ENCODE data around the gene TRIM24. TPM values are rescaled to one million over a fixed set of nuclear protein-coding genes. Genes with fewer than 3 reads are reported as not detected.
"Not testable (repeated sequence)": the region's sequence is repeated elsewhere in the genome, so short reads cannot be mapped to it uniquely, and the experiment has no call there.

Gene TRIM24
- total RNA-seq, 1 donor from 2014 or later = 104 TPM

DNA sequence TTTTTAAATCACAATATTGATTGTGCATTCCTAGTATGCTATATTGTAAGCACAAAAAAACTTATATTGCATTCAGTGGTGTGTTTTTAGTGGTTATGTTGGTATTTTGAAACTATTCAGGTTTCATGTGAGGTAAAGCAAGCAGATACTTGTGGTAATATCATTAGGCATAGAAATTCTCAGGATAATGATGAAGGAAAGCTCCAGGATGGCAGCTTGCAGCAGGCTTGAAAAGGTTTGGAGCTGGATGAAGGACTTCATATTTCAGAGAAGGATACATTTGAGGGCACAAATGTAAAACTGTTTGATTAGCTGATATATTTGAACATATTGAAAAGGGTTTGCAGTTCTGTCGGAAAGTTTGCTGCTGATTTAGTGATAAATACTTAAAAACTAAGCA, 17.5 kb downstream of the TRIM24 start:
- TF ChIP-seq, protein P1, sequence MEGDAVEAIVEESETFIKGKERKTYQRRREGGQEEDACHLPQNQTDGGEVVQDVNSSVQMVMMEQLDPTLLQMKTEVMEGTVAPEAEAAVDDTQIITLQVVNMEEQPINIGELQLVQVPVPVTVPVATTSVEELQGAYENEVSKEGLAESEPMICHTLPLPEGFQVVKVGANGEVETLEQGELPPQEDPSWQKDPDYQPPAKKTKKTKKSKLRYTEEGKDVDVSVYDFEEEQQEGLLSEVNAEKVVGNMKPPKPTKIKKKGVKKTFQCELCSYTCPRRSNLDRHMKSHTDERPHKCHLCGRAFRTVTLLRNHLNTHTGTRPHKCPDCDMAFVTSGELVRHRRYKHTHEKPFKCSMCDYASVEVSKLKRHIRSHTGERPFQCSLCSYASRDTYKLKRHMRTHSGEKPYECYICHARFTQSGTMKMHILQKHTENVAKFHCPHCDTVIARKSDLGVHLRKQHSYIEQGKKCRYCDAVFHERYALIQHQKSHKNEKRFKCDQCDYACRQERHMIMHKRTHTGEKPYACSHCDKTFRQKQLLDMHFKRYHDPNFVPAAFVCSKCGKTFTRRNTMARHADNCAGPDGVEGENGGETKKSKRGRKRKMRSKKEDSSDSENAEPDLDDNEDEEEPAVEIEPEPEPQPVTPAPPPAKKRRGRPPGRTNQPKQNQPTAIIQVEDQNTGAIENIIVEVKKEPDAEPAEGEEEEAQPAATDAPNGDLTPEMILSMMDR (IDR thresholded peaks at IDR 0.05; ENCODE audit: unreplicated experiment) = no peak
- peaks cover 25% of the 10 kb centered on the region for H3K4me1 Mint-ChIP-seq (ENCODE audit: unreplicated experiment)
- H3K27ac Mint-ChIP-seq (ENCODE audit: unreplicated experiment) = no peak overlapping the region
- no peak overlapping the region for H3K4me3 Mint-ChIP-seq (ENCODE audit: unreplicated experiment)
- no peaks in the 10 kb centered on the region for H3K9me3 Mint-ChIP-seq (ENCODE audit: unreplicated experiment)
- DNase-seq (ENCODE audit: low spot score) = no peak
- no peaks in the 10 kb centered on the region for H3K27me3 Mint-ChIP-seq (ENCODE audit: unreplicated experiment)
- peaks cover 5% of the 10 kb centered on the region for H3K36me3 Mint-ChIP-seq (ENCODE audit: low read depth, unreplicated experiment)

GRCh38 chr7:138478499-138478908, 18.4 kb downstream of the TRIM24 start:
- Mint-ChIP-seq H3K4me1 (ENCODE audit: unreplicated experiment) (peaks cover 27% of the 10 kb centered on the region), H3K4me3 (ENCODE audit: unreplicated experiment) (no peak overlapping the region), H3K27ac (ENCODE audit: unreplicated experiment) (no peak overlapping the region), H3K27me3 (ENCODE audit: unreplicated experiment) (no peaks in the 10 kb centered on the region), H3K9me3 (ENCODE audit: unreplicated experiment) (no peaks in the 10 kb centered on the region), H3K36me3 (ENCODE audit: low read depth, unreplicated experiment) (peaks cover 9% of the 10 kb centered on the region)
- TF ChIP-seq, protein P1 (IDR thresholded peaks at IDR 0.05; ENCODE audit: unreplicated experiment) = no peak
- DNase-seq (ENCODE audit: low spot score) = no peak

DNA sequence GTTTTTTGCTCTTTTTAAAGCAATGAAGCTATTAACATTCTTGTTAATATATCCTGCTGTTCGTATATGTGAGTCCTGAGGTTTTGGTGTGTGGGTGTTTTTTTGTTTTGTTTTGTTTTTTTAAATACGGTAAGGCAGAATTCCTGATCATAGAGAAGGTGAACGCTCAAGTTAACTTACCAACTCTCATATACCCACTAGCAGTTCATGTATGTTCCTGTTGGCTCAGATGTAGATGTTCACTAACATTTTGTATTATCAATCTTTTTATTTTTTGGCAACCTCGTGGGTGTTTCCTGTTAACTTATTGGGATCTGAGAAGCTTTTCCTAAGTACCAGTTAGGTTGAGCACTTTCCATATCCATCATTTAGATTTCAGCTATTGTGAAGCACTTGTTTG, 20.5 kb downstream of the TRIM24 start:
- peak overlapping the region; percentile 42 for H3K27ac Mint-ChIP-seq (ENCODE audit: unreplicated experiment)
- TF ChIP-seq, protein P1 (IDR thresholded peaks at IDR 0.05; ENCODE audit: unreplicated experiment) = no peak
- peaks cover 19% of the 10 kb centered on the region for H3K4me1 Mint-ChIP-seq (ENCODE audit: unreplicated experiment)
- H3K36me3 Mint-ChIP-seq (ENCODE audit: low read depth, unreplicated experiment) = peaks cover 10% of the 10 kb centered on the region
- H3K9me3 Mint-ChIP-seq (ENCODE audit: unreplicated experiment) = no peaks in the 10 kb centered on the region
- H3K4me3 Mint-ChIP-seq (ENCODE audit: unreplicated experiment) = no peak overlapping the region
- no peak for DNase-seq (ENCODE audit: low spot score)
- no peaks in the 10 kb centered on the region for H3K27me3 Mint-ChIP-seq (ENCODE audit: unreplicated experiment)

- TF ChIP-seq, protein P1 (IDR thresholded peaks at IDR 0.05; ENCODE audit: unreplicated experiment) = no peak
- H3K27me3 Mint-ChIP-seq (ENCODE audit: unreplicated experiment) = no peaks in the 10 kb centered on the region
- DNase-seq (ENCODE audit: low spot score) = no peak
- H3K4me3 Mint-ChIP-seq (ENCODE audit: unreplicated experiment) = no peak overlapping the region
- H3K4me1 Mint-ChIP-seq (ENCODE audit: unreplicated experiment) = peaks cover 22% of the 10 kb centered on the region
- H3K27ac Mint-ChIP-seq (ENCODE audit: unreplicated experiment) = peak overlapping the region; percentile 42
- no peaks in the 10 kb centered on the region for H3K9me3 Mint-ChIP-seq (ENCODE audit: unreplicated experiment)
- H3K36me3 Mint-ChIP-seq (ENCODE audit: low read depth, unreplicated experiment) = peaks cover 10% of the 10 kb centered on the region
These were observed 21.7 kb downstream of the TRIM24 start for GRCh38 chr7:138481447-138482380.

DNA sequence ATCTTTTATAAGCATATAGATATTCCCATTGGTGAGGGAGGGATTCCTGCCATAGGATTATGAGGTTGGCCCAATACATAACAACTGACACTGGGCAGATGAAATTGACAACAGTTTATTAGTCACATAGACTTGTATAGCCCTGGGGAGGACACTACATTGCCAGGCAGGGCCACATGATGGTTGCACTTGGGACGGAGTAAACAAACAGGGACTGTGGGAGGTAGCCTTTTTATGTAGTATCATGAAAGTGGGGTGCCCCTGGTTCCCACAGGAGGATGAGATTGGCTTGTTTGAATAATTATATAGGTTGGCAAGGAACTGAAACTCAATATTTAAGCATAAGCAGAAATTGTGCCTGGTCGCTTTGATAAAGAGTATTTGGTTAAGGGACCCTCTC, 23.5 kb downstream of the TRIM24 start:
- Mint-ChIP-seq H3K27ac (ENCODE audit: unreplicated experiment) (no peak overlapping the region), H3K27me3 (ENCODE audit: unreplicated experiment) (no peaks in the 10 kb centered on the region), H3K4me1 (ENCODE audit: unreplicated experiment) (peaks cover 36% of the 10 kb centered on the region), H3K9me3 (ENCODE audit: unreplicated experiment) (no peaks in the 10 kb centered on the region), H3K36me3 (ENCODE audit: low read depth, unreplicated experiment) (peaks cover 11% of the 10 kb centered on the region), H3K4me3 (ENCODE audit: unreplicated experiment) (no peak overlapping the region)
- TF ChIP-seq, protein P1 (IDR thresholded peaks at IDR 0.05; ENCODE audit: unreplicated experiment) = no peak
- no peak for DNase-seq (ENCODE audit: low spot score)

- H3K4me1 Mint-ChIP-seq (ENCODE audit: unreplicated experiment) = peaks cover 33% of the 10 kb centered on the region
- H3K9me3 Mint-ChIP-seq (ENCODE audit: unreplicated experiment); H3K4me3 Mint-ChIP-seq (ENCODE audit: unreplicated experiment); H3K27ac Mint-ChIP-seq (ENCODE audit: unreplicated experiment); H3K27me3 Mint-ChIP-seq (ENCODE audit: unreplicated experiment); DNase-seq (ENCODE audit: low spot score): not testable (repeated sequence)
- H3K36me3 Mint-ChIP-seq (ENCODE audit: low read depth, unreplicated experiment) = peaks cover 13% of the 10 kb centered on the region
These were observed 25.4 kb downstream of the TRIM24 start for GRCh38 chr7:138485508-138485907.

GRCh38 chr7:138489139-138489538, 29.1 kb downstream of the TRIM24 start:
- not testable (repeated sequence) for H3K27me3 Mint-ChIP-seq (ENCODE audit: unreplicated experiment); H3K9me3 Mint-ChIP-seq (ENCODE audit: unreplicated experiment); H3K4me3 Mint-ChIP-seq (ENCODE audit: unreplicated experiment); H3K36me3 Mint-ChIP-seq (ENCODE audit: low read depth, unreplicated experiment); H3K27ac Mint-ChIP-seq (ENCODE audit: unreplicated experiment); DNase-seq (ENCODE audit: low spot score)
- peaks cover 24% of the 10 kb centered on the region for H3K4me1 Mint-ChIP-seq (ENCODE audit: unreplicated experiment)
